Neuron (in vitro differentiated cells): ENCODE results near the gene NPY5R.

Experiments used
- H2AFZ ChIP-seq: one replicate; pipeline ENCODE4 v1.6.1; 2013; ENCODE audit warnings: low read depth, mild to moderate bottlenecking, inconsistent platforms, low read length, moderate library complexity
- H3K27me3 ChIP-seq: one replicate; pipeline ENCODE4 v1.6.1; 2013; ENCODE audit warnings: low read length; ENCODE audit not compliant: insufficient read depth
- H3K36me3 ChIP-seq: one replicate; pipeline ENCODE4 v1.6.1; 2013; ENCODE audit warnings: low read length; ENCODE audit not compliant: insufficient read depth
- H3K4me1 ChIP-seq: one replicate; pipeline ENCODE4 v1.6.1; 2013; ENCODE audit warnings: low read length; ENCODE audit not compliant: insufficient read depth
- H3K4me3 ChIP-seq: 2 replicates; pipeline ENCODE4 v1.5.1; 2013; ENCODE audit warnings: mild to moderate bottlenecking, low read length, moderate library complexity
- H3K9me3 ChIP-seq: one replicate; pipeline ENCODE4 v1.6.1; 2013; ENCODE audit warnings: low read length

The NPY5R gene

DNA sequence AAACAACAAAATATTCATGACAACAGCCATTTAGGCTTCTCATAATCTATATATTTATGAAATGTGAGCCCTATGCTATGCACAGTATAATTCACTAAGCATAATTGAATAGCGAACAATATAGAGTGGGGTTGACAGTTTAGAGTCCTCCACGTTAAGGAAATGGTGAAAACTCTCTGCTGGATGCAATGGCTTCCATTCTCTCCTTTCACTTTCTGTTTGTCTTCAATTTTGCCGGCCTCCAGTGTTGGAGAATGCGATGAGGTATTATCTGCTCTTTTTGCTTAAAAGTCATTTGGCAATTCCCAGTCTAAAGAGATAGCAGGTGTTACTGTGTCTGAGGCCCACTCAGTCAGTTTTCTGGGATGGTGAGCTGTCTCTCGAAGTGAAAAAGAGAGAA, 52.1 kb downstream of the NPY5R start:
- no peak overlapping the region for H2AFZ ChIP-seq
- no peak overlapping the region for H3K4me3 ChIP-seq
- no peaks in the 10 kb centered on the region for H3K9me3 ChIP-seq
- peaks cover 6% of the 10 kb centered on the region for H3K4me1 ChIP-seq
- no peaks in the 10 kb centered on the region for H3K27me3 ChIP-seq
- H3K36me3 ChIP-seq = no peaks in the 10 kb centered on the region

DNA sequence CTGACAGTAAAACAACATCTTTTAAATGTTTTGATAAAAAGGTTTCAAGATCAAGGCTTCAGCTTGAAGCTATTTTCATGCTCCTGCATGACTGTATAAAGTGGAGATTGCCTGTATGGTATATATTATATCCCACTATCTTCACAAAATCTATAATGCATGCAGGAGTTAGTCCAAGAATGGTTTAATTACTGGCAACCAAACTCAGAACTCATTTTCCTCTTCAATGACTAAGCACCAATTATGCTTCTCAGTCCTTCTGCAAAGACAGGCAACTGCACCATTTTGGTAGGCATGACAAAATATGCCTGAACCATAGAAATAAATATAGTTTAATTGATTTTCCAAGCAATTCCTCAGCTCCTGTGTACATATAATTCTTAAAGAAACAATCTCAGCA, 54.5 kb downstream of the NPY5R start:
- Histone ChIP-seq H3K36me3 (no peaks in the 10 kb centered on the region), H3K9me3 (no peaks in the 10 kb centered on the region), H3K4me1 (no peaks in the 10 kb centered on the region), H3K4me3 (no peak overlapping the region), H3K27me3 (no peaks in the 10 kb centered on the region), H2AFZ (no peak overlapping the region)

DNA sequence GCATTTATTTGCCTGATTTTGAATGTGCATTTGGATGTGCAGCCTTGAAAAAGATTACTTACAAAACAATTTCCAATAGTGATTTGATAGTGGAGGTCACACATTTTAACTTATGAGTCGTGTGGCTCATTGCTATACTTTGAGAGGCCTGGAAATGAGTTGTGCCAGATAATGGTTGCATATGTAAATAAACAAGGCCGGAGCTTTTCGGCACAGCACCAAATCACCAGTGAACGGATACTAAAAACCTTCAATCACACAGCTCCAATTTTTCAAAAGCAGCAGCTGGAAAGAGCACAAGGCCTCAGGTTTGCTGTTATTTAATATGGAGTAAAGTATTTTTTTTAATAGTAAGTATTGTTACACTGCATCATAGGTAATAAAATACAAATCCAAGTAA, 57.2 kb downstream of the NPY5R start:
- Histone ChIP-seq H2AFZ (no peak overlapping the region), H3K36me3 (no peaks in the 10 kb centered on the region), H3K4me1 (no peaks in the 10 kb centered on the region), H3K27me3 (no peaks in the 10 kb centered on the region), H3K9me3 (no peaks in the 10 kb centered on the region), H3K4me3 (no peak overlapping the region)
